Tibial artery (tissue), 4 donors: ENCODE measurements around the gene GLA.

ENCODE experiments used
- DNase-seq, 2 donors: peaks; one replicate each; pipeline ENCODE4 v3.0.0-alpha.2; 2019
- H3K27ac ChIP-seq, 2 donors: fragments of 200-600 bp; sonication (generic) in 1 of 2; 1 replicate in 1 of 2; 2 replicates in 1 of 2; pipeline ENCODE4 v1.5.1; 2018 to 2019; ENCODE audit warnings: mild to moderate bottlenecking in 1 of 2
- H3K27me3 ChIP-seq, 2 donors: fragments of 200-600 bp; sonication (generic) in 1 of 2; one replicate each; pipeline versions ENCODE4 v1.5.1 to v1.6.0; 2016 to 2019
- H3K36me3 ChIP-seq, 3 donors: fragments of 200-600 bp; sonication (generic) in 2 of 3; one replicate each; pipeline ENCODE4 v1.5.1; 2016 to 2019; ENCODE audit warnings: mild to moderate bottlenecking in 2 of 3
- H3K4me1 ChIP-seq, 4 donors: fragments of 200-600 bp; sonication (generic) in 2 of 4; 1 replicate in 3 of 4; 2 replicates in 1 of 4; pipeline ENCODE4 v1.5.1; 2016 to 2019
- H3K4me3 ChIP-seq, 2 donors: fragments of 200-600 bp; sonication (generic) in 1 of 2; 1 replicate in 1 of 2; 2 replicates in 1 of 2; pipeline ENCODE4 v1.5.1; 2018 to 2019; ENCODE audit warnings: mild to moderate bottlenecking in 2 of 2
- H3K9me3 ChIP-seq, 3 donors: fragments of 200-600 bp; sonication (generic) in 1 of 3; one replicate each; pipeline ENCODE4 v1.5.1; 2016 to 2019
- CTCF ChIP-seq, 2 experiments: fragments of 200-600 bp in 1 of 2; fragments of 450-650 bp in 1 of 2; IDR thresholded peaks; one replicate each; pipeline ENCODE4 v1.5.1; 2017 to 2019; ENCODE audit warnings: antibody characterized with exemption in 2 of 2, mild to moderate bottlenecking in 1 of 2, moderate library complexity in 1 of 2
- intact Hi-C: fragments of 100-400 bp; cut with DNase I; formaldehyde crosslinking; loops from one replicate; pipeline ENCODE4 v1.15.0; 2023; ENCODE audit warnings: low total_unique reads

The GLA gene

GRCh38 chrX:101407748-101408531, at the start of gene GLA, which contains the start of gene HNRNPH2:
Gene GLA (minus strand): TSS chrX:101407925. CDS start chrX:101407903, 22 bp downstream.
Gene HNRNPH2 (plus strand): TSS chrX:101408222. CDS start chrX:101411989, 3,767 bp downstream.
- peak; percentile 94 to 95 for DNase-seq
- H3K9me3 ChIP-seq, result no peaks in the 10 kb centered on the region
- H3K36me3 ChIP-seq, result peaks cover 0 to 4% (median 2%) of the 10 kb centered on the region in 3 donors
- H3K4me3 ChIP-seq, result peak within 1 kb of the TSS; percentile 62 to 75
- TF ChIP-seq CTCF (IDR thresholded peaks at IDR 0.05), result peak in 1 of 2 experiments; percentile 13
- H3K4me1 ChIP-seq, result peaks cover 0 to 41% (median 0%) of the 10 kb centered on the region in 4 donors
- intact Hi-C loops, result no loop called here
- no peaks in the 10 kb centered on the region for H3K27me3 ChIP-seq
- peak within 1 kb of the TSS; percentile 90 to 93 for H3K27ac ChIP-seq

GRCh38 chrX:101452056-101452455, 44.3 kb upstream of the GLA start:
- no peaks in the 10 kb centered on the region for H3K4me1 ChIP-seq
- DNase-seq, result no peak
- H3K27me3 ChIP-seq, result no peaks in the 10 kb centered on the region
- intact Hi-C loops, result no loop called here
- peaks cover 0 to 11% (median 0%) of the 10 kb centered on the region in 3 donors for H3K36me3 ChIP-seq
- no peaks in the 10 kb centered on the region for H3K9me3 ChIP-seq
- H3K27ac ChIP-seq, result no peak overlapping the region
- TF ChIP-seq CTCF (IDR thresholded peaks at IDR 0.05), result no peak
- no peak overlapping the region for H3K4me3 ChIP-seq

- TF ChIP-seq CTCF (IDR thresholded peaks at IDR 0.05), result no peak
- DNase-seq, result peak in 1 of 2 donors; percentile 20
- intact Hi-C loops, result no loop called here
- Histone ChIP-seq H3K4me3 (no peak overlapping the region), H3K9me3 (no peaks in the 10 kb centered on the region), H3K27me3 (no peaks in the 10 kb centered on the region), H3K4me1 (no peaks in the 10 kb centered on the region), H3K27ac (no peak overlapping the region), H3K36me3 (peaks cover 0 to 11% (median 0%) of the 10 kb centered on the region in 3 donors)
Observed at GRCh38 chrX:101450961-101451360, 43.2 kb upstream of the GLA start.

- no peak for TF ChIP-seq CTCF (IDR thresholded peaks at IDR 0.05)
- no peaks in the 10 kb centered on the region for H3K4me1 ChIP-seq
- DNase-seq, result no peak
- H3K27me3 ChIP-seq, result no peaks in the 10 kb centered on the region
- intact Hi-C loops, result no loop called here
- H3K36me3 ChIP-seq, result peaks cover 0 to 6% (median 0%) of the 10 kb centered on the region in 3 donors
- H3K4me3 ChIP-seq, result no peak overlapping the region
- H3K9me3 ChIP-seq, result no peaks in the 10 kb centered on the region
- H3K27ac ChIP-seq, result no peak overlapping the region
Observed at GRCh38 chrX:101450085-101450484, 42.4 kb upstream of the GLA start.

GRCh38 chrX:101449279-101449678, 41.6 kb upstream of the GLA start:
- no peak for TF ChIP-seq CTCF (IDR thresholded peaks at IDR 0.05)
- H3K9me3 ChIP-seq, result no peaks in the 10 kb centered on the region
- H3K27me3 ChIP-seq, result no peaks in the 10 kb centered on the region
- peaks cover 0 to 6% (median 0%) of the 10 kb centered on the region in 3 donors for H3K36me3 ChIP-seq
- H3K4me1 ChIP-seq, result no peaks in the 10 kb centered on the region
- DNase-seq, result no peak
- intact Hi-C loops, result no loop called here
- H3K27ac ChIP-seq, result no peak overlapping the region
- no peak overlapping the region for H3K4me3 ChIP-seq
